Anterior cingulate cortex (tissue), 58 donors: ENCODE results near the gene MINDY1.

Source experiments
- DNase-seq, 58 donors: peaks; one replicate each; lab custom pipeline; 2025; lab: John Stamatoyannopoulos, UW

Gene MINDY1, protein sequence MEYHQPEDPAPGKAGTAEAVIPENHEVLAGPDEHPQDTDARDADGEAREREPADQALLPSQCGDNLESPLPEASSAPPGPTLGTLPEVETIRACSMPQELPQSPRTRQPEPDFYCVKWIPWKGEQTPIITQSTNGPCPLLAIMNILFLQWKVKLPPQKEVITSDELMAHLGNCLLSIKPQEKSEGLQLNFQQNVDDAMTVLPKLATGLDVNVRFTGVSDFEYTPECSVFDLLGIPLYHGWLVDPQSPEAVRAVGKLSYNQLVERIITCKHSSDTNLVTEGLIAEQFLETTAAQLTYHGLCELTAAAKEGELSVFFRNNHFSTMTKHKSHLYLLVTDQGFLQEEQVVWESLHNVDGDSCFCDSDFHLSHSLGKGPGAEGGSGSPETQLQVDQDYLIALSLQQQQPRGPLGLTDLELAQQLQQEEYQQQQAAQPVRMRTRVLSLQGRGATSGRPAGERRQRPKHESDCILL

DNA sequence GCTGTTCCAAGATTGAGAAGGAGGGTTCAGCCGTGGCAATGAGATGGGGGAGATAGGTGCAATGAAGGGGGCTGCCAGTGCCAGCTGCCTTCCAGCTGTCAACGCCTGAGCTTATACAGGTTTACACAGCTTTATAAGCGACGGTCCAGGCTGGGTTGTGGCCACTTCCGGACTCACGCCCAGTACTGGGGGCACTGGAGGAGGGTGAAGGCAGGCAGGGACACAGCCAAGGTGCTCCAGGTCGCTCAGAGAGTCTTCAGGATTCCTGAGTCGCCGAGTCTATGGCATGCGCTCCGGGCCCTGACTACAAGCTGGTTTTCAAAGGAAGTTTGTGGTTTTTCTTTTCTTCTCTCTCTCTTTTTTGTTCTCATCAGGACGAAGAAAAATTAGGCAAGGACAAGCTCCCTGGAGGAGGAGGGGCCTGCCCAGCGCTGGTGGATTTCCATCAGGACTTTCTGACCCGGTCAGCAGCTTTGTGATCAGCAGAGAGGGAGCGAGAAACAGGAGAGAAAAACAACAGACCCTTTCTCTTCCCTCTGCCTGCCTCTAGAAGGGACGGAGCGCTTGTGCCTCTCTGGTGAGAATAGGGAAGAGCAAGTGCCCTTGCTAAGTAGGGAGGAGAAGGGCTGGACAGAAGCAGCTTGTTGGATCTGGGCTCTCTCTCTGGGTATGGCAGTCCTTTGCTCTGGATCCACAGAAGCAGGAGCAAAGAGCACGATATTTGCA lies at the start of gene MINDY1:
Gene MINDY1, minus strand, starts transcription at position 576 of the 726 bp plus-strand sequence. CDS start 4,285 bp downstream, outside the sequence.
- peak in 53 of 58 donors; percentile 19 to 91 (median 71) for DNase-seq

GRCh38 chr1:151056149-151056548 lies 49.4 kb upstream of the MINDY1 start:
- DNase-seq, result no peak

DNA sequence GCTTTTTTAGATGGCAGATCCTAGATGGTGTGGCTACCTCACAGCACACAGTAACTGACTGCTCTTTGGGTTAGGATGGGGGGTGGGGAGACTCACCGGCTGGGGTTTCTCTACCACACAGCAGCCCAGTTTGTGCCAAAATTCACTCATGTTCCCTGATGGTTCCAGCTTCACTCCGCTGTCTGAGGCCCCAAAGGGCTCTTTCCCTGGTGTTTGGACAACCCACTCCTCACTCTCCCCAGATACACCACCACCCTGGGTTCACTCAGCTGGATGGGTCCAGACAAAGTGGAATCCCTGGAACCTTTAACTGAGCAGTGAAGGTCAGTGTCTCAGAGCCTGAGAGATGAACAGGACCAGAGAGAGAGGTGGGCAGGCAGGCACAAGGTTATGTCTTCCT lies 48.9 kb upstream of the MINDY1 start:
- DNase-seq, result no peak

GRCh38 chr1:151054971-151055547 lies 48.4 kb upstream of the MINDY1 start:
- DNase-seq, result no peak

GRCh38 chr1:151051356-151052009 lies 44.8 kb upstream of the MINDY1 start:
- DNase-seq, result no peak

- no peak for DNase-seq
Measured at GRCh38 chr1:151050051-151050688, 43.5 kb upstream of the MINDY1 start.

- DNase-seq, result no peak
Measured at GRCh38 chr1:151049458-151049857, 42.8 kb upstream of the MINDY1 start.

- DNase-seq, result no peak
Measured at GRCh38 chr1:151048645-151049032, 41.9 kb upstream of the MINDY1 start.

- DNase-seq, result peak; percentile 17 to 83 (median 58)
Measured at GRCh38 chr1:151047925-151048644, 41.4 kb upstream of the MINDY1 start.

GRCh38 chr1:151047591-151047924 lies 40.9 kb upstream of the MINDY1 start, which contains the start of gene C1orf56:
C1orf56 (plus strand) TSS chr1:151047751; CDS start chr1:151047848, 97 bp downstream.
- peak in 57 of 58 donors; percentile 16 to 80 (median 65) for DNase-seq

GRCh38 chr1:151043163-151043562 lies 36.5 kb upstream of the MINDY1 start:
- DNase-seq, result no peak

GRCh38 chr1:151039521-151039920 lies 32.8 kb upstream of the MINDY1 start:
- DNase-seq, result no peak

- no peak for DNase-seq
Measured at GRCh38 chr1:151037032-151037431, 30.3 kb upstream of the MINDY1 start.

DNA sequence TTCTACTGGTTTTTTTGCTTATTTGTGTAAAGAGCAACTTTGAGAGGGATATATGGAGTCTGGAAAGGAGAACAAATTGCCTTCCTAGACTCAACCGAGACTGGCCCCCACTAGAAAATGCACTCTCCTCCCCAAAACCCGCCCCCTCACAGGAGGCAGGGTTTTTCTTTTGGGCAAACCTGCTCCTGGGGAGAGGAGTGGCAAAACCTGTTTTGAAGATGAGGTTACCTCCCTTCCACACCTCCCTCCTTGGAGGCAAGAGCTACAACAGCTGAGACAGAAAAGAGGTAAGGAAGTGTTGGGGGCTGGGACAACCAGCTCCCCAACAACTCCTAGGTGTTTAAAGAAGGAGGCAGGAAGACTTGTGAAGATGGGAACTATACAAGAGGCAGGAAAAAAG lies 29.7 kb upstream of the MINDY1 start, which contains the start of gene BNIPL:
Gene BNIPL, plus strand, starts transcription at position 231 of the 400 bp plus-strand sequence. Its CDS starts 140 bp downstream, at position 371.
- no peak for DNase-seq

DNA sequence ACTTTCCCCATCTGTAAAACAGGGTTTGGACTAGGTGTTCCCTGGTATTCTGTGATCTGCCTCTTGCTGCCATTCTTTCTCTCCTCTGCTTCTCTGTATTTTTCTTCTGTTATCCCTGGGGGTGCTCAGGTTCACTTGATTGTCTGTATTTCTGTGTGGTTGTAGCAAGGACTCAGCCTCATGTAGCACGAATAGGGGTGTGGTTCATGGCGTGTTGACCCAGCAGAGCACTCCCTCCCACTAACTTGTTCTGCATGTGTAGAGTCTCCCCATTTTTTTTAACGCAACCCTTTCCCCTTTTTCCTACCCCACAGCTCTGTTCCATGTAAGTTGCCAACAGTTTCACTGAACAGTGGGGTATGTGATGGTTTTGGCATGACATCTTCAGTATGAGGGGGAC lies 28.5 kb upstream of the MINDY1 start:
- no peak for DNase-seq

- no peak for DNase-seq
Measured at GRCh38 chr1:151032164-151032563, 25.5 kb upstream of the MINDY1 start.

DNA sequence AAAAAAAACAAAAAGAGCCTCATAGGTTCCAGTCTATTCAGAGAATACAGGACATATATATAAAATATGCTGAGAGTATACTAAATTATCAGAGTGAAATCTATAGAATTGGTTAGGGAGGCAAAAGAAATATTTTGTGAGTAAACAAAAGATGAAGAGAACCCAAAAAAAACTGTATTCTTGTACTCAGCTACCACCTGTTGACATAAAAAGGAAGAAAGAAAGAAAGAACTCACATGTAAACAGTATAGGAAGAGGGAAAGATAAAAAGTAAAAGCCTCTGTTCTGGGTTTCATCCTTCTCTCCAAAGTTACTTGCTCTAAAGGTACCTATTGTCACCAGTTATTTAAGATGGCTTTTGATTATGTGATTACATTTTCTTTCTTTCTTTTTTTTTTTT lies 19.8 kb upstream of the MINDY1 start:
- no peak for DNase-seq

GRCh38 chr1:151024540-151025146 lies 17.9 kb upstream of the MINDY1 start:
- peak in 55 of 58 donors; percentile 6 to 83 (median 56) for DNase-seq

GRCh38 chr1:151013518-151013917 lies 6.8 kb upstream of the MINDY1 start:
- no peak for DNase-seq
